Liver (tissue), 9 donors: ENCODE results near the gene SHROOM2. TPM values are rescaled to one million over a fixed set of nuclear protein-coding genes. Genes with fewer than 3 reads are reported as not detected.

Experiments used
- DNase-seq: peaks from one replicate; pipeline ENCODE4 v3.0.0-alpha.2; 2017; ENCODE audit warnings: low spot score
- H3K27ac ChIP-seq, 2 donors: one replicate each; pipeline ENCODE4 v1.7.0; 2013; ENCODE audit warnings: inconsistent platforms in 2 of 2, low read length in 2 of 2, control low read depth in 1 of 2, low read depth in 1 of 2, mild to moderate bottlenecking in 1 of 2
- H3K27me3 ChIP-seq, 4 donors: one replicate each; pipeline versions ENCODE4 v1.6.1 to v1.7.0; 2013; ENCODE audit warnings: low read length in 3 of 4, inconsistent platforms in 1 of 4, mild to moderate bottlenecking in 1 of 4, moderate library complexity in 1 of 4; ENCODE audit not compliant: control insufficient read depth in 4 of 4, insufficient read depth in 4 of 4
- H3K36me3 ChIP-seq, 4 donors: one replicate each; pipeline versions ENCODE4 v1.6.1 to v1.7.0; 2013; ENCODE audit warnings: low read length in 3 of 4, mild to moderate bottlenecking in 3 of 4, low read depth in 1 of 4, moderate library complexity in 1 of 4; ENCODE audit not compliant: control insufficient read depth in 4 of 4, insufficient read depth in 3 of 4
- H3K4me1 ChIP-seq, 4 donors: one replicate each; pipeline versions ENCODE4 v1.6.1 to v1.7.0; 2013; ENCODE audit warnings: low read length in 3 of 4, mild to moderate bottlenecking in 3 of 4, moderate library complexity in 1 of 4; ENCODE audit not compliant: control insufficient read depth in 4 of 4, insufficient read depth in 4 of 4
- H3K4me3 ChIP-seq, 3 donors: one replicate each; pipeline versions ENCODE4 v1.6.1 to v1.7.0; 2013; ENCODE audit warnings: low read length in 3 of 3, control low read depth in 1 of 3, low read depth in 1 of 3, mild to moderate bottlenecking in 1 of 3
- H3K9ac ChIP-seq, 2 donors: one replicate each; pipeline ENCODE4 v1.7.0; 2013; ENCODE audit warnings: low read length in 2 of 2, mild to moderate bottlenecking in 2 of 2, moderate library complexity in 2 of 2, control low read depth in 1 of 2, low read depth in 1 of 2
- H3K9me3 ChIP-seq, 4 donors: one replicate each; pipeline versions ENCODE4 v1.6.1 to v1.7.0; 2013; ENCODE audit warnings: low read length in 3 of 4; ENCODE audit not compliant: control insufficient read depth in 4 of 4
- ATF3 ChIP-seq: IDR thresholded peaks from 2 replicates; pipeline ENCODE4 v1.6.1; 2016; ENCODE audit warnings: antibody characterized with exemption
- EGR1 ChIP-seq, 2 donors: IDR thresholded peaks; 2 replicates each; pipeline ENCODE4 v1.6.1; 2016 to 2018; ENCODE audit warnings: antibody characterized with exemption in 2 of 2, low read depth in 2 of 2
- FOXA1 ChIP-seq: IDR thresholded peaks from 2 replicates; pipeline ENCODE4 v1.6.1; 2016; ENCODE audit warnings: antibody characterized with exemption
- FOXA2 ChIP-seq: IDR thresholded peaks from 2 replicates; pipeline ENCODE4 v1.6.1; 2016; ENCODE audit warnings: antibody characterized with exemption
- GABPA ChIP-seq, 2 donors: IDR thresholded peaks in 1 of 2; conservative IDR thresholded peaks in 1 of 2; 2 replicates each; pipeline ENCODE4 v1.6.1; 2016; ENCODE audit warnings: antibody characterized with exemption in 2 of 2, mild to moderate bottlenecking in 1 of 2, moderate library complexity in 1 of 2
- HNF4A ChIP-seq, 2 donors: conservative IDR thresholded peaks; 2 replicates each; pipeline ENCODE4 v1.6.1; 2016; ENCODE audit warnings: antibody characterized with exemption in 2 of 2, mild to moderate bottlenecking in 2 of 2
- HNF4G ChIP-seq: IDR thresholded peaks from 2 replicates; pipeline ENCODE4 v1.6.1; 2016; ENCODE audit warnings: antibody characterized with exemption
- JUND ChIP-seq, 2 donors: IDR thresholded peaks; 2 replicates each; pipeline ENCODE4 v1.6.1; 2016; ENCODE audit warnings: antibody characterized with exemption in 2 of 2
- NR2F2 ChIP-seq: IDR thresholded peaks from 2 replicates; pipeline ENCODE4 v1.6.1; 2016; ENCODE audit warnings: antibody characterized with exemption
- RAD21 ChIP-seq, 2 donors: IDR thresholded peaks; 2 replicates each; pipeline ENCODE4 v1.6.1; 2016; ENCODE audit warnings: antibody characterized with exemption in 2 of 2, mild to moderate bottlenecking in 2 of 2
- RXRA ChIP-seq, 2 donors: IDR thresholded peaks; 2 replicates each; pipeline ENCODE4 v1.6.1; 2017 to 2018; ENCODE audit warnings: antibody characterized with exemption in 2 of 2, mild to moderate bottlenecking in 1 of 2
- SP1 ChIP-seq: IDR thresholded peaks from 2 replicates; pipeline ENCODE4 v1.6.1; 2018; ENCODE audit warnings: antibody characterized with exemption, mild to moderate bottlenecking
- TAF1 ChIP-seq: conservative IDR thresholded peaks from 2 replicates; pipeline ENCODE4 v1.6.1; 2016; ENCODE audit warnings: antibody characterized with exemption, mild to moderate bottlenecking
- YY1 ChIP-seq: IDR thresholded peaks from 2 replicates; pipeline ENCODE4 v1.6.1; 2016; ENCODE audit warnings: antibody characterized with exemption, mild to moderate bottlenecking
- WGBS: extraction: QIAGEN DNeasy Blood & Tissue Kit; methylation state at CpG from one replicate; pipeline ENCODE4 v1.1.7; 2013; 5-methylcytosine and 5-hydroxymethylcytosine counted together
- polyA plus RNA-seq, 2 donors: library from polyadenylated mRNA; stranded (reverse) in 1 of 2; unstranded in 1 of 2; fragments of 200-250 nt in 1 of 2; fragments of >200 nt in 1 of 2; fragmentation: Nextera tagmentation in 1 of 2; extraction: Ambion mirVana in 1 of 2; gene quantifications; one replicate each; pipeline versions ENCODE4 v1.2.1 to v1.2.3, GENCODE V29; 2013 to 2015
- total RNA-seq, 2 donors: library from RNA; depleted of rRNA; stranded (reverse); fragments of >200 nt; gene quantifications; one replicate each; pipeline ENCODE4 v1.2.3, GENCODE V29; 2014
- TF ChIP-seq, protein P1 (sequence below): fragments of 150-350 bp; IDR thresholded peaks from 2 replicates; pipeline ENCODE4 v1.5.1; 2017; ENCODE audit warnings: improper control_type of control experiment, low read depth, low read length; ENCODE audit not compliant: missing input control
- TF ChIP-seq, protein P2 (sequence below): IDR thresholded peaks from 2 replicates; pipeline ENCODE4 v1.6.1; 2016; ENCODE audit warnings: antibody characterized with exemption, mild to moderate bottlenecking
- TF ChIP-seq, protein P3 (sequence below): IDR thresholded peaks from 2 replicates; pipeline ENCODE4 v1.6.1; 2016; ENCODE audit warnings: antibody characterized with exemption
- TF ChIP-seq, protein P4 (sequence below): IDR thresholded peaks from 2 replicates; pipeline ENCODE4 v1.6.1; 2016; ENCODE audit warnings: antibody characterized with exemption
- donor health status: healthy.
- donor health status: healthy.
- donor health status: healthy.
- donor health status: healthy.
- donor health status: healthy.

Gene SHROOM2
- total and polyA plus RNA-seq, 4 donors: 1.1 to 5.4 (median 3.6) TPM

DNA sequence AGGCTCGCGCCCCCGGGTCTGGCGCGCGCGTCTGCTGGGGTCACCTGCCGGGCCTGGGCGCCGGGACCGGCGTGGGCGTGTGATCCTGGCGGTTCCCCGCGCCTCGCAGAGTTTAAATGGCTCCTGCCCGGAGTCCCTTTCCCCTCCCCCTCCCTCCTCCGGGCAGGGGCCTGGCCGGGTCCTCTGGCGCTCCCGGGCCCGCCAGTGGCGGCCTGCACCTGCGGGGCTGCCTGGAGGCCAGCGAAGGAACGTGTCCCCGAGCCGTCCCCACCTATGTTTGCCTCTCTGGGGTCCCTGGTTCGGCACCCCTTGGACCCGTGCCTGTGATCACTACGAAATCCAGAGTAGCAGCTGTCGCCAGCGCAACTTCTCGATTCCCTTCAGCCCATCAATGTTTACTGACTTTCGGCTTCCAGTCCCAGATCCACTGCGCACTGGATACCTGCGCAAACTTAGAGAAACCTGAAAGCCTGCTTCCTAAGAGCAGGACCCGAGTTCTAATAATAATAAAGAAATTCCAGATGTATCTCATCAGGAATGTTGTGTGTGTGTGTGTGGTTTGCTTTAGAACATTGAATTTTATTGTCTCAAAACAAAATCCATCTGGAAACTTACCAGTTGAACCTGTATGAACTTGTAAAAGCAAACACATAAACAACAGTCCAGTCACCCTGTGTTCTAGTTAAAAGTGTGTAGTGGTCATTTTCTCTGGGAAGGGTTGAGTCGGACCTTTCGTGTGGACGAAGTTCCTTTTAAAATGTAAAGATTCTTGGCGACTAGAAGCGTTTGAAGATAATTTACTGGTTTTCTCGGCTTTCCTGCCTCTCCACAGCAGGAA, 788 bp downstream of the SHROOM2 start:
- no peak for DNase-seq
- Histone ChIP-seq H3K36me3 (no peaks in the 10 kb centered on the region), H3K9me3 (no peaks in the 10 kb centered on the region), H3K27ac (peak overlapping the region; percentile 82 to 83), H3K27me3 (peaks cover 0 to 3% (median 0%) of the 10 kb centered on the region in 4 donors), H3K4me1 (peaks cover 6 to 36% (median 20%) of the 10 kb centered on the region in 4 donors), H3K4me3 (peak overlapping the region; percentile 70 to 81 (median 75)), H3K9ac (peak overlapping the region; percentile 37 to 59)
- WGBS: 2% methylated on average over 42 of the region's 45 CpGs
- no peak for TF ChIP-seq JUND (IDR thresholded peaks at IDR 0.05)
- TF ChIP-seq HNF4A (conservative IDR thresholded peaks at IDR 0.05): peak in 1 of 2 donors; percentile 5
- peak; percentile 22 for TF ChIP-seq SP1
- TF ChIP-seq RAD21 (IDR thresholded peaks at IDR 0.05): no peak
- no peak for TF ChIP-seq FOXA1
- no peak for TF ChIP-seq EGR1 (IDR thresholded peaks at IDR 0.05; ENCODE audit: low read depth in 2 of 2)
- TF ChIP-seq, protein P1, sequence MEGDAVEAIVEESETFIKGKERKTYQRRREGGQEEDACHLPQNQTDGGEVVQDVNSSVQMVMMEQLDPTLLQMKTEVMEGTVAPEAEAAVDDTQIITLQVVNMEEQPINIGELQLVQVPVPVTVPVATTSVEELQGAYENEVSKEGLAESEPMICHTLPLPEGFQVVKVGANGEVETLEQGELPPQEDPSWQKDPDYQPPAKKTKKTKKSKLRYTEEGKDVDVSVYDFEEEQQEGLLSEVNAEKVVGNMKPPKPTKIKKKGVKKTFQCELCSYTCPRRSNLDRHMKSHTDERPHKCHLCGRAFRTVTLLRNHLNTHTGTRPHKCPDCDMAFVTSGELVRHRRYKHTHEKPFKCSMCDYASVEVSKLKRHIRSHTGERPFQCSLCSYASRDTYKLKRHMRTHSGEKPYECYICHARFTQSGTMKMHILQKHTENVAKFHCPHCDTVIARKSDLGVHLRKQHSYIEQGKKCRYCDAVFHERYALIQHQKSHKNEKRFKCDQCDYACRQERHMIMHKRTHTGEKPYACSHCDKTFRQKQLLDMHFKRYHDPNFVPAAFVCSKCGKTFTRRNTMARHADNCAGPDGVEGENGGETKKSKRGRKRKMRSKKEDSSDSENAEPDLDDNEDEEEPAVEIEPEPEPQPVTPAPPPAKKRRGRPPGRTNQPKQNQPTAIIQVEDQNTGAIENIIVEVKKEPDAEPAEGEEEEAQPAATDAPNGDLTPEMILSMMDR: no peak
- no peak for TF ChIP-seq TAF1
- TF ChIP-seq, protein P2, sequence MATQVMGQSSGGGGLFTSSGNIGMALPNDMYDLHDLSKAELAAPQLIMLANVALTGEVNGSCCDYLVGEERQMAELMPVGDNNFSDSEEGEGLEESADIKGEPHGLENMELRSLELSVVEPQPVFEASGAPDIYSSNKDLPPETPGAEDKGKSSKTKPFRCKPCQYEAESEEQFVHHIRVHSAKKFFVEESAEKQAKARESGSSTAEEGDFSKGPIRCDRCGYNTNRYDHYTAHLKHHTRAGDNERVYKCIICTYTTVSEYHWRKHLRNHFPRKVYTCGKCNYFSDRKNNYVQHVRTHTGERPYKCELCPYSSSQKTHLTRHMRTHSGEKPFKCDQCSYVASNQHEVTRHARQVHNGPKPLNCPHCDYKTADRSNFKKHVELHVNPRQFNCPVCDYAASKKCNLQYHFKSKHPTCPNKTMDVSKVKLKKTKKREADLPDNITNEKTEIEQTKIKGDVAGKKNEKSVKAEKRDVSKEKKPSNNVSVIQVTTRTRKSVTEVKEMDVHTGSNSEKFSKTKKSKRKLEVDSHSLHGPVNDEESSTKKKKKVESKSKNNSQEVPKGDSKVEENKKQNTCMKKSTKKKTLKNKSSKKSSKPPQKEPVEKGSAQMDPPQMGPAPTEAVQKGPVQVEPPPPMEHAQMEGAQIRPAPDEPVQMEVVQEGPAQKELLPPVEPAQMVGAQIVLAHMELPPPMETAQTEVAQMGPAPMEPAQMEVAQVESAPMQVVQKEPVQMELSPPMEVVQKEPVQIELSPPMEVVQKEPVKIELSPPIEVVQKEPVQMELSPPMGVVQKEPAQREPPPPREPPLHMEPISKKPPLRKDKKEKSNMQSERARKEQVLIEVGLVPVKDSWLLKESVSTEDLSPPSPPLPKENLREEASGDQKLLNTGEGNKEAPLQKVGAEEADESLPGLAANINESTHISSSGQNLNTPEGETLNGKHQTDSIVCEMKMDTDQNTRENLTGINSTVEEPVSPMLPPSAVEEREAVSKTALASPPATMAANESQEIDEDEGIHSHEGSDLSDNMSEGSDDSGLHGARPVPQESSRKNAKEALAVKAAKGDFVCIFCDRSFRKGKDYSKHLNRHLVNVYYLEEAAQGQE: no peak
- TF ChIP-seq RXRA (IDR thresholded peaks at IDR 0.05): peak; percentile 33 to 35

- Histone ChIP-seq H3K9me3 (no peaks in the 10 kb centered on the region), H3K27me3 (peaks cover 0 to 3% (median 0%) of the 10 kb centered on the region in 4 donors), H3K27ac (peak overlapping the region; percentile 29 to 61), H3K4me1 (peaks cover 6 to 36% (median 20%) of the 10 kb centered on the region in 4 donors), H3K36me3 (no peaks in the 10 kb centered on the region), H3K9ac (no peak overlapping the region), H3K4me3 (no peak overlapping the region)
- DNase-seq: no peak
- 16% methylated on average over 2 of the region's 2 CpGs for WGBS
- TF ChIP-seq YY1 (peak; percentile 42), JUND (IDR thresholded peaks at IDR 0.05) (no peak), GABPA (IDR thresholded peaks at IDR 0.05 in 1 of 2, conservative IDR thresholded peaks at IDR 0.05 in 1 of 2) (no peak), SP1 (peak; percentile 36), NR2F2 (no peak), EGR1 (IDR thresholded peaks at IDR 0.05; ENCODE audit: low read depth in 2 of 2) (peak; percentile 98 to 99), FOXA1 (peak; percentile 86), HNF4G (no peak), ATF3 (no peak), FOXA2 (peak; percentile 90), TAF1 (no peak), RXRA (IDR thresholded peaks at IDR 0.05) (peak in 1 of 2 donors; percentile 38), RAD21 (IDR thresholded peaks at IDR 0.05) (peak; percentile 27 to 48)
- TF ChIP-seq, protein P3, sequence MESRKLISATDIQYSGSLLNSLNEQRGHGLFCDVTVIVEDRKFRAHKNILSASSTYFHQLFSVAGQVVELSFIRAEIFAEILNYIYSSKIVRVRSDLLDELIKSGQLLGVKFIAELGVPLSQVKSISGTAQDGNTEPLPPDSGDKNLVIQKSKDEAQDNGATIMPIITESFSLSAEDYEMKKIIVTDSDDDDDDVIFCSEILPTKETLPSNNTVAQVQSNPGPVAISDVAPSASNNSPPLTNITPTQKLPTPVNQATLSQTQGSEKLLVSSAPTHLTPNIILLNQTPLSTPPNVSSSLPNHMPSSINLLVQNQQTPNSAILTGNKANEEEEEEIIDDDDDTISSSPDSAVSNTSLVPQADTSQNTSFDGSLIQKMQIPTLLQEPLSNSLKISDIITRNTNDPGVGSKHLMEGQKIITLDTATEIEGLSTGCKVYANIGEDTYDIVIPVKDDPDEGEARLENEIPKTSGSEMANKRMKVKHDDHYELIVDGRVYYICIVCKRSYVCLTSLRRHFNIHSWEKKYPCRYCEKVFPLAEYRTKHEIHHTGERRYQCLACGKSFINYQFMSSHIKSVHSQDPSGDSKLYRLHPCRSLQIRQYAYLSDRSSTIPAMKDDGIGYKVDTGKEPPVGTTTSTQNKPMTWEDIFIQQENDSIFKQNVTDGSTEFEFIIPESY: no peak
- TF ChIP-seq, protein P4, sequence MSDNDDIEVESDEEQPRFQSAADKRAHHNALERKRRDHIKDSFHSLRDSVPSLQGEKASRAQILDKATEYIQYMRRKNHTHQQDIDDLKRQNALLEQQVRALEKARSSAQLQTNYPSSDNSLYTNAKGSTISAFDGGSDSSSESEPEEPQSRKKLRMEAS: peak; percentile 35
- TF ChIP-seq, protein P2: peak; percentile 32
Measured at GRCh38 chrX:9788911-9789310, 2.7 kb downstream of the SHROOM2 start.
